K562 treated with DMSO at 1 percent for 4 hours (cell line): Measurements from ENCODE around the gene ASF1B. TPM values are rescaled to one million over a fixed set of nuclear protein-coding genes. Genes with fewer than 3 reads are reported as not detected.

Experiments
- total RNA-seq: library from RNA; unstranded; fragments of 300-600 nt; gene quantifications from 2 replicates; pipeline ENCODE4 v1.2.3, GENCODE V29; 2022; ENCODE audit not compliant: insufficient read depth

The ASF1B gene
- total RNA-seq: 167 and 228 TPM in 2 replicates

DNA sequence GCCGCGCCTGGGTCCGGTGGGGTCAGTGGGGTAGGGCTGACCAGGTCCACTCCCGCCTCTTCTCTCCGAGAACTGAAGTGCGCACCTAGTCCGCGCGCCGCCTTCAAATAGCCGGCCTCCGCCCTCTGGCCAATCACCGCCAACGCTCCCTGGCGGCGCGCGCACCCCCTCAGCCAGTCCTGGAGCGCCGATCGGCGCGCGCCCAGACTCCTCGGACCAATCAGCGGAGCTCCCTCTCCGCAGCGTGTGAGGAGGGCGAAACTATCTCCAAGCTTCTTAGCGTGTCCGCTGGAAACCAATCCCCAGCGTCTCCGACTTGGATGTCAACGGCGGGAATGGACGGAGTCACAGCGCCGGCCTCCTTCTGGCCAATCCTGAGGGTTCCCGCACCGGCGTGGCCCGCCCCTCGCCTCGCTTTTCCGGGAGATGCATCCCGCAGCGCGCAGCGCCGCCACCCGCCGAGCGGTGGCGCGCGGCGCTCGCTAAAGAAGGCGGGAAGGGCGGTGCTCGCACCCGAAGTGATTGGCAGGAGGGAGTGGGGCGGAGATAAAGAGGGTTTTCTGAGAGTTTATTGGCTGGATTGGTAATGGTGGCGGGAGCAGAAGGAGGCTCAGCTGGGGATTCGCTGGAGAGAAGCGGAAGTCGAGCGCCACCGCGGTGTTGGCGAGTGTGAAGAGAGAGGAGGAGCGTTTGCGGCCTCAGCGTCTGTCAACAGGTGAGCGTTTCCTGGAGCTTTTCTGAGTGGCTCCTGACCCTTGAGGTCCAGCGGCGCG lies at the start of gene ASF1B:
Gene ASF1B, minus strand, starts transcription at position 81 of the 773 bp plus-strand sequence. CDS start 133 bp downstream, outside the sequence.

DNA sequence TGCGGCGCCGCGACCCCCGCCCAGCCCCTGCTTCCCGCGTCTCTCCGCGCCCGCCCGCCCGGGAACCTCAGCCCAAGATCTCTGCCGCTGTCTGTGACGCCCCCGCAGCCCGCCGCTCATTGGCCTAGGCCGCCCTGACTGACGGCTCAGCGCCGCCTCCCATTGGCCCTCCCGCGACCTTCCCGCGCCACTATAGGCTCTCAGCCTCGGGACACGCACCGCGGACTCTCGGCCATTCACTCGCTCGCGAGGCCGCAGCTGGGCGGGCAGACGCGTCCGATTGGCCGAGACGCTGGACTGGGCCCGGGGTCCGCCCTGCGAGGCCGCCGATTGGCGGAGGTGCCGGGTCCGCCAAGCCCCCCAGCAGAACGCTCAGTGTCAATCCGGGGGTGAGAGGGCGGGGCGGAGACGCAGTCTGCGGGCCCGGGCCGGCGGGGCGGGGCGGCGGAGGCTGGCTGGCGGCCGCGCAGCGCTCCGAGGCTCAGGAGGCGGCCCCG lies 18.7 kb downstream of the ASF1B start, which contains the start of gene PRKACA:
Gene PRKACA, minus strand, starts transcription at position 95 of the 497 bp plus-strand sequence. CDS start 215 bp downstream, outside the sequence.

DNA sequence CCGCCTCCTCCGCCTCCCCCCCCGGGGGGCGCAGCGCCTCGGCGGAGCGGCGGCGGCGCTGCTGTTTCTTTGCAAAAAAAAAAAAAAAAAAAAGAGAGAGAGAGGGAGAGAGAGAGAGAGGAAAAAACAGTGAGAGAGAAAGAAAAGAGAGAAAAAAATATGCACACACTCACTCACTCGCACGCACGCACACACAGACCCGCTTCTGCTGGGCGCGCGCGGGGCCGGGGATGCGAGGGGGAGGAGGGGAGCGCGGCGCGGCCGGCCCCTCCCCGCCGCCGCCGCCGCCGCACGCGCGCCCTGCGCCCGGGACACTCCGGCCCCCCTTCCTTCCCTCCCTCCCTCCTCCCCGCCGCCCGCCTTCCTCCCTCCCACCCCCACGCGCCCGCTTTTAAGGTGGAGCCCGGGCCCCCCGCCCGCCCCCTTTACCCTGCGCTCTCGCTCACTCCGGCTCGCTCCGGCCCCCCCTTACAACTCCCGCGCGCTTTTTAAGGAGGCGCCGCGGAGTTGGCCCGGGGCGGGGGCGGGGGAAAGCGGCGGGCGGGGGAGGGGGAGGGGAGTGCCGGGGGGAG lies 45.8 kb downstream of the ASF1B start, which contains the start of gene SAMD1:
Gene SAMD1, minus strand, starts transcription at position 243 of the 572 bp plus-strand sequence.

DNA sequence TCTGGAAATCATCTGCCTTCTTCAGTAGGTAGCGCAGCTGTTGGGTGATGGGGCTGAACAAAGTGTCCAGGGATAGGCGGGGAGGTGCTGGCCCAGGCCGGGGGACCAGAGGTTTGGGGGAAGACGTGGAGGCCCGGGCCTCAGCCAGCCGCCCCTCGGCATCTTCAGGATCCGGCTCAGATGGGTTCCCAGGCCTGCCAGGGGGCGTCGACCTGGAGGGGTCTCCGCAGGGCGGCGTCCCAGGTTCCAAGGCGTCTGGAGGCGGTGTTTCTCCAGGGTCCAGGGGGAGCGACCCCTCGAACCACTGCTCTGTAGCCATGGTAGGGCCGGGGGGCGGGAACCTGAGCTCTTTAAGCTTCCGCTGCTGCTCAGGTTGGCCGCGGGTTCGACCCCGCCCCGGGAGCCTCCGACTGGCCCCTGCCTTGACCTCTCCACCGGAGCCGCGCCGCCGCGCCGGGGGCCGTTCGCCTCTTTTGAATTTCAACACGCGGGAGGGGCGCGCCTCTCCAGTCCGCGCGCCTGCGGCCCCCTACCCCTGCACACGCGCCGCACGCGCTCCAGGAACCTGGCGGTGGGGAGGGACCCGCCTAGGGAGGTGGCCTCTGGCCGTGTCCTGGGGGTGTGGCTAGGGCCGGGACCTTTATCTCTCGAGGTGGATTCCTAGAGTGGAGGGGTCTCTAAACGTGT lies 50.9 kb downstream of the ASF1B start, which contains the start of gene C19orf67:
Gene C19orf67, minus strand, starts transcription at position 475 of the 687 bp plus-strand sequence. Its CDS starts 156 bp downstream, at position 319.

DNA sequence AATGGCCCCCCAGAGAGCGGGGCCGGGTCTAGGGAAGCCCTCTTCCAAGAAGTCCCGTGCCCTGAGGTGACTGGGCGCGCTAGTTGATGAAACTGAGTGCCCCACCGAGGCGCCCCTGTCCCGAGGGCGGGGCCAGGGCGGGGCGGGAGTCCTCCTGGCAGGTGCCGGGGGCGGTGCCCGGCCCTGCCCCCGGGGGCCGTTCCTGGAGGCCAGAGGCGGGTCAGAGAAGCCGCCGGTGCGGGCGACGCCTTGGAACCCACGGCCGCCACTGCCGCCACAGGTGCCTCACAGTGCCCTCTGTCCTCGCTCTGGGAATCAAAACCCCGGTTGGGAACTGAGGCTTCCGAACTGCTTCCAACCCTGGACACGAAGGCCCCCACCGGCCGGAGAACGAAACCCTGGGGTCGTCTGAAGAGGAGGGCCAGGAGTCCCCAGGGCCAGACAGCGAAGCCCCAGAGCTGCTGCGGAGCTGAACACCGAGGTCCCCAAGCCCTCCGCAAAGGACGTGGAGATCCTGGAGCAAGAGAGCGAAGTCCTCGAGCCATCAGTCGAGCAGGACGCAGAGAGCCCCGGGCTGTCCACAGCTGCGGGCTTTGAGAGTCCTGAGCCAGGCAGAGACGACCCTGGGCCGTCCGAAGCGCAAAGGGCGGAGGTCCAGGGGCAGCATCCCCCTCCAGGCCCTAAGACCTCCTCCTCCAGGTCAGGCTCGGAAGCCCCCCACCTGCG lies 63.7 kb downstream of the ASF1B start, which contains the start of gene MISP3:
Gene MISP3, plus strand, starts transcription at position 252 of the 726 bp plus-strand sequence. CDS start 524 bp downstream, outside the sequence.

Other genes starting within 250 kb of the ASF1B start
- gene BRME1, start 230.5 kb downstream of the ASF1B start, total RNA-seq: 6.6 and 9.7 TPM in 2 replicates
- gene CC2D1A, start 230.4 kb downstream of the ASF1B start, total RNA-seq: 26.0 and 35.1 TPM in 2 replicates
- gene PODNL1, start 198.2 kb downstream of the ASF1B start, total RNA-seq: 0.74 and 2.7 TPM in 2 replicates
- 54.7 and 55.8 TPM in 2 replicates for gene DCAF15, start 184.1 kb downstream of the ASF1B start, total RNA-seq
- gene RFX1, start 130.3 kb downstream of the ASF1B start, total RNA-seq: 7.1 and 24.9 TPM in 2 replicates
- not detected in 2 replicates for gene RLN3, start 108.4 kb downstream of the ASF1B start, total RNA-seq
- 19.2 and 23.6 TPM in 2 replicates for gene IL27RA, start 104.8 kb downstream of the ASF1B start, total RNA-seq
- gene PALM3, start 74.5 kb downstream of the ASF1B start, total RNA-seq: 6.3 and 11.4 TPM in 2 replicates
- gene MISP3, start 63.8 kb downstream of the ASF1B start, total RNA-seq: 4.5 and 5.4 TPM in 2 replicates
- gene C19orf67, start 50.8 kb downstream of the ASF1B start, total RNA-seq: not detected in 2 replicates
- gene SAMD1, start 45.8 kb downstream of the ASF1B start, total RNA-seq: 38.6 and 45.3 TPM in 2 replicates
- 76.7 and 78.9 TPM in 2 replicates for gene PRKACA, start 18.8 kb downstream of the ASF1B start, total RNA-seq
- 20.1 and 26.8 TPM in 2 replicates for gene ADGRL1, start 69.6 kb upstream of the ASF1B start, total RNA-seq
- gene ADGRE5, start 244.9 kb upstream of the ASF1B start, total RNA-seq: 21.0 and 31.0 TPM in 2 replicates